AG09309 (cell line): ENCODE results near the gene TLR4.
A peak's percentile ranks its signal among the peaks of the same experiment; 100 is the strongest.

Source experiments
- DNase-seq: peaks from one replicate; pipeline ENCODE4 v3.0.0-alpha.2; 2010; ENCODE audit warnings: low read depth
- H3K4me3 ChIP-seq: 2 replicates; pipeline ENCODE4 v1.5.1; 2011; ENCODE audit warnings: mild to moderate bottlenecking, low read depth, low read length, moderate library complexity; ENCODE audit not compliant: control insufficient read depth
- CTCF ChIP-seq: IDR thresholded peaks from 2 replicates; pipeline ENCODE4 v1.5.1; 2011; ENCODE audit warnings: mild to moderate bottlenecking, low read depth, low read length, inconsistent platforms; ENCODE audit not compliant: insufficient read depth, control insufficient read depth; ENCODE audit errors: missing control alignments

The TLR4 gene

GRCh38 chr9:117696154-117696553, 8.0 kb upstream of the TLR4 start:
- H3K4me3 ChIP-seq: no peak overlapping the region
- no peak for DNase-seq
- TF ChIP-seq CTCF: no peak

GRCh38 chr9:117697046-117697445, 7.2 kb upstream of the TLR4 start:
- DNase-seq: no peak
- no peak overlapping the region for H3K4me3 ChIP-seq
- TF ChIP-seq CTCF: no peak

GRCh38 chr9:117703537-117703936, 666 bp upstream of the TLR4 start:
- no peak for TF ChIP-seq CTCF
- DNase-seq: no peak
- peak overlapping the region; percentile 50 for H3K4me3 ChIP-seq

- no peak for DNase-seq
- H3K4me3 ChIP-seq: peak overlapping the region; percentile 50
- TF ChIP-seq CTCF: no peak
Measured at GRCh38 chr9:117704597-117704996, 394 bp downstream of the TLR4 start.

- TF ChIP-seq CTCF: no peak
- DNase-seq: no peak
- peak overlapping the region; percentile 50 for H3K4me3 ChIP-seq
Measured at GRCh38 chr9:117705386-117705785, 1.2 kb downstream of the TLR4 start.

- H3K4me3 ChIP-seq: no peak overlapping the region
- DNase-seq: no peak
- no peak for TF ChIP-seq CTCF
Measured at GRCh38 chr9:117706421-117707116, 2.4 kb downstream of the TLR4 start.
